HepG2 (cell line): ENCODE data around the gene NEU1. TPM values are rescaled to one million over a fixed set of nuclear protein-coding genes. Genes with fewer than 3 reads are reported as not detected.
A peak's percentile ranks its signal among the peaks of the same experiment; 100 is the strongest.

Source experiments
- DDIT3 ChIP-seq: sonication (generic); formaldehyde crosslinking; IDR thresholded peaks from 2 replicates; pipeline ENCODE4 v1.4.0; 2020; ENCODE audit warnings: mild to moderate bottlenecking, missing genetic modification reagents
- DMTF1 ChIP-seq: sonication (generic); formaldehyde crosslinking; IDR thresholded peaks from 2 replicates; pipeline ENCODE4 v1.4.0; 2020; ENCODE audit warnings: mild to moderate bottlenecking, missing genetic modification reagents
- ELF3 ChIP-seq: IDR thresholded peaks from 2 replicates; pipeline ENCODE4 v1.6.1; 2016; ENCODE audit warnings: missing genetic modification reagents, missing compliant biosample characterization
- FOXA3 ChIP-seq: IDR thresholded peaks from 2 replicates; pipeline ENCODE4 v1.6.1; 2016; ENCODE audit warnings: missing genetic modification reagents, missing compliant biosample characterization
- LBX2 ChIP-seq: sonication (generic); formaldehyde crosslinking; IDR thresholded peaks from 2 replicates; pipeline ENCODE4 v1.5.0; 2020; ENCODE audit warnings: missing genetic modification reagents, mild to moderate bottlenecking, borderline replicate concordance
- NAIF1 ChIP-seq: sonication (generic); formaldehyde crosslinking; IDR thresholded peaks from 2 replicates; pipeline ENCODE4 v1.5.0; 2020; ENCODE audit warnings: mild to moderate bottlenecking, missing genetic modification reagents, borderline replicate concordance
- NCOA1 ChIP-seq: sonication (generic); formaldehyde crosslinking; IDR thresholded peaks from 2 replicates; pipeline ENCODE4 v1.9.0; 2021; ENCODE audit warnings: missing genetic modification reagents
- NFIC ChIP-seq: IDR thresholded peaks from 2 replicates; pipeline ENCODE4 v1.6.1; 2012; ENCODE audit warnings: mild to moderate bottlenecking, low read length, inconsistent platforms
- NR2F2 ChIP-seq: IDR thresholded peaks from 2 replicates; pipeline ENCODE4 v1.6.1; 2012; ENCODE audit warnings: low read depth, inconsistent platforms, borderline replicate concordance
- PPARG ChIP-seq: conservative IDR thresholded peaks from 2 replicates; pipeline ENCODE4 v1.6.1; 2016; ENCODE audit warnings: missing biosample characterization, missing genetic modification reagents
- SALL1 ChIP-seq: sonication (generic); formaldehyde crosslinking; IDR thresholded peaks from 2 replicates; pipeline ENCODE4 v1.8.0; 2022; ENCODE audit warnings: mild to moderate bottlenecking, missing genetic modification reagents
- SNAPC4 ChIP-seq: sonication (generic); formaldehyde crosslinking; IDR thresholded peaks from 2 replicates; pipeline ENCODE4 v1.4.0; 2020; ENCODE audit warnings: mild to moderate bottlenecking, missing genetic modification reagents
- SUZ12 ChIP-seq: fragments of 150-350 bp; IDR thresholded peaks from 2 replicates; pipeline ENCODE4 v1.6.1; 2014; ENCODE audit warnings: low read depth, low read length
- TRIM22 ChIP-seq: fragments of 450-650 bp; IDR thresholded peaks from 2 replicates; pipeline ENCODE4 v1.6.1; 2017
- ZNF530 ChIP-seq: sonication (generic); formaldehyde crosslinking; IDR thresholded peaks from 2 replicates; pipeline ENCODE4 v1.5.0; 2020; ENCODE audit warnings: low read depth, mild to moderate bottlenecking, missing genetic modification reagents
- ZNF747 ChIP-seq: sonication (generic); formaldehyde crosslinking; IDR thresholded peaks from 2 replicates; pipeline ENCODE4 v1.8.1; 2023; ENCODE audit warnings: missing genetic modification reagents, mild to moderate bottlenecking, borderline replicate concordance
- polyA plus RNA-seq, 8 experiments: library from polyadenylated mRNA; depleted of rRNA in 3 of 8; stranded (reverse) in 7 of 8; unstranded in 1 of 8; fragments of >200 nt; fragmentation: Illumina TruSeq in 4 of 8; extraction: Trizol in 4 of 8; gene quantifications; 2 replicates each; pipeline versions ENCODE4 v1.2.1 to v1.2.3, GENCODE V29; 2011 to 2016; ENCODE audit warnings: low read depth in 4 of 8, missing spikeins in 1 of 8, mixed read lengths in 1 of 8; ENCODE audit not compliant: insufficient read depth in 1 of 8
- total RNA-seq, 5 experiments: library from RNA; depleted of rRNA; stranded (reverse); fragments of >200 nt; fragmentation: Illumina TruSeq; extraction: Trizol; gene quantifications; 2 replicates each; pipeline ENCODE4 v1.2.3, GENCODE V29; 2016; ENCODE audit warnings: low read depth in 1 of 5

NEU1 gene
- total and polyA plus RNA-seq, 2 of the 13 experiments (the other 11 are each of a cell fraction or from before 2014, with no cell fraction given), result 215 to 297 TPM

- no peak; the same call in 1 of the 2 replicates for TF ChIP-seq NAIF1 (CRISPR knock-in tag)
- 0 out of 2 replicates have a peak, but pooled peaks have one; percentile 73 for TF ChIP-seq ZNF530 (CRISPR knock-in tag)
- no peak; the same call in 1 of the 2 replicates for TF ChIP-seq FOXA3 (CRISPR knock-in tag)
- TF ChIP-seq SNAPC4 (CRISPR knock-in tag), result 0 out of 2 replicates have a peak, but pooled peaks have one; percentile 59
- TF ChIP-seq ELF3 (CRISPR knock-in tag), result peak; percentile 54; the same call in 1 of the 2 replicates
- TF ChIP-seq NFIC, result peak; percentile 37; the same call in 1 of the 2 replicates
- TF ChIP-seq SUZ12, result no peak
- peak; percentile 43; the same call in 1 of the 2 replicates for TF ChIP-seq NR2F2
- no peak for TF ChIP-seq ZNF747 (CRISPR knock-in tag)
- TF ChIP-seq PPARG (CRISPR knock-in tag), result peak; percentile 70
- TF ChIP-seq SALL1 (CRISPR knock-in tag), result peak; percentile 90
- TF ChIP-seq DMTF1, result no peak
- TF ChIP-seq LBX2 (CRISPR knock-in tag), result peak; percentile 58; the same call in 1 of the 2 replicates
- TF ChIP-seq DDIT3 (CRISPR knock-in tag), result peak; percentile 49; the same call in 1 of the 2 replicates
- no peak for TF ChIP-seq TRIM22
- TF ChIP-seq NCOA1 (CRISPR knock-in tag), result peak; percentile 89; the same call in 1 of the 2 replicates
These were observed at the start of gene NEU1 (continued) for GRCh38 chr6:31862344-31863235.
